ENCODE measurements around the gene DBH.

The DBH gene

GRCh38 chr9:133665535-133665934 is 29.4 kb downstream of the DBH start:
- H3K4me3 ChIP-seq: no peak overlapping the region
- no peaks in the 10 kb centered on the region for H3K9me3 ChIP-seq (ENCODE audit: low read depth, low read length)
- H3K36me3 ChIP-seq (ENCODE audit: insufficient read depth, low read length): no peaks in the 10 kb centered on the region
- DNase-seq (ENCODE audit: low read depth, low spot score): no peak
- no peak overlapping the region for H3K27ac ChIP-seq
- TF ChIP-seq EZH2 (IDR thresholded peaks at IDR 0.05) (no peak), FOXP2 (optimal IDR thresholded peaks at IDR 0.05; ENCODE audit: control extremely low read depth, extremely low read length, insufficient read depth) (no peak)
- no peak overlapping the region for H3K9ac ChIP-seq (ENCODE audit: insufficient read length)

- no peak overlapping the region for H3K9ac ChIP-seq (ENCODE audit: insufficient read length)
- H3K4me3 ChIP-seq: no peak overlapping the region
- no peaks in the 10 kb centered on the region for H3K36me3 ChIP-seq (ENCODE audit: insufficient read depth, low read length)
- no peak overlapping the region for H3K27ac ChIP-seq
- TF ChIP-seq EZH2 (IDR thresholded peaks at IDR 0.05) (no peak), POLR2AphosphoS5 (IDR thresholded peaks at IDR 0.05; ENCODE audit: borderline replicate concordance, low read depth, low read length) (no peak), FOXP2 (optimal IDR thresholded peaks at IDR 0.05; ENCODE audit: control extremely low read depth, extremely low read length, insufficient read depth) (no peak)
- DNase-seq (ENCODE audit: low read depth, low spot score): no peak
- no peaks in the 10 kb centered on the region for H3K9me3 ChIP-seq (ENCODE audit: low read depth, low read length)
Observed at GRCh38 chr9:133666387-133666786, 30.2 kb downstream of the DBH start.

DNA sequence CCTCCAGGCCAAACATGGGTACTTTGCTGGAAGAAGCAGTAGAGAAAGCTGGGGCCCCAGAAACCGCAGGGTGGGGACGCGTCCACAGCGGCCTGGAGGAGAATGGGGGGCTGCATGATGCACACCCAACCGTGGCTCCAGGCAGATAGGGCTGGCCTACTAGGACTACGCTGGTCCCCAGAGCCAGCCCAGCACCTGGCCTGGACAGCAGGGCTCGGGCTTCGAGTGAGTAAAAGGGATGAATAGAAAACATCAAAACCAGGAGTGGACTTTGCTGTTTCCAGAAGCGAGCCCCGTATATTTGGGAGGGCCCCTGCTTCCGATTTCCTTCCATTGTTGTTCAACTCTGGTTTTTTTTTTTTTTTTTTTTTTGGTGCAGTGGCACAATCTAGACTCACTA is 30.7 kb downstream of the DBH start:
- H3K9me3 ChIP-seq (ENCODE audit: low read depth, low read length): no peaks in the 10 kb centered on the region
- H3K4me3 ChIP-seq: no peak overlapping the region
- H3K9ac ChIP-seq (ENCODE audit: insufficient read length): no peak overlapping the region
- no peaks in the 10 kb centered on the region for H3K36me3 ChIP-seq (ENCODE audit: insufficient read depth, low read length)
- no peak for DNase-seq (ENCODE audit: low read depth, low spot score)
- TF ChIP-seq POLR2AphosphoS5 (IDR thresholded peaks at IDR 0.05; ENCODE audit: borderline replicate concordance, low read depth, low read length) (no peak), EZH2 (IDR thresholded peaks at IDR 0.05) (no peak), FOXP2 (optimal IDR thresholded peaks at IDR 0.05; ENCODE audit: control extremely low read depth, extremely low read length, insufficient read depth) (no peak)
- no peak overlapping the region for H3K27ac ChIP-seq

GRCh38 chr9:133667759-133668450 is 31.7 kb downstream of the DBH start:
- no peak for DNase-seq (ENCODE audit: low read depth, low spot score)
- Histone ChIP-seq H3K36me3 (ENCODE audit: insufficient read depth, low read length) (no peaks in the 10 kb centered on the region), H3K4me3 (no peak overlapping the region), H3K9me3 (ENCODE audit: low read depth, low read length) (no peaks in the 10 kb centered on the region), H3K27ac (no peak overlapping the region), H3K9ac (ENCODE audit: insufficient read length) (no peak overlapping the region)
- no peak for TF ChIP-seq POLR2AphosphoS5 (IDR thresholded peaks at IDR 0.05; ENCODE audit: borderline replicate concordance, low read depth, low read length)
- no peak for TF ChIP-seq FOXP2 (optimal IDR thresholded peaks at IDR 0.05; ENCODE audit: control extremely low read depth, extremely low read length, insufficient read depth)
- no peak for TF ChIP-seq EZH2 (IDR thresholded peaks at IDR 0.05)

DNA sequence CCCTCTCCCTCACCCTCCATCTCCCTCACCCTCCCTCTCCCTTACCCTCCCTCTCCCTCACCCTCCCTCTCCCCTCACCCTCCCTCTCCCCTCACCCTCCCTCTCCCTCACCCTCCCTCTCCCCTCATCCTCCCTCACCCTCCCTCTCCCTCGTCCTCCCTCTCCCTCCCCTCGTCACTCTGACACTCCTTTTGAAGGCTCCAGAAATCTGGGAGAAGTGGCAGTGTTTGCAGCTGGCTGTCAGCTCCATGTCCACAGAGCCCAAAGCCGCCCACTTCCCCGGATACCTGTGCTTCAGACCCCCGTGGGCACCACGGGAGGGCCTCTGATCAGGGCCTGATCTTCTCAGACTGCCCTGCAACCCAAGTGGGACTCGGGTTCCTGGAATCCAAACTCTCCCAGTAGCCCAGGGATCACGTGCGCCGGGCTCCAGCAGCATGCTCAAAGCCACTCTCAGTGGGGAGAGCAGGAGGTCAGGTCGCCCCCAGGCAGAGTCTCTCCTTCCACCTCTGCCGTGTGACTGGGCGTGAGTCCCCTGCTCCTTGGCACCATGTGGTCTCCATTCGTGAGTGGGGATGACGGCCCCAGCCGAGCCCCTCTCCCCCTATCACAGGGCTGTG is 33.1 kb downstream of the DBH start:
- Histone ChIP-seq H3K27ac (no peak overlapping the region), H3K4me3 (no peak overlapping the region), H3K9me3 (ENCODE audit: low read depth, low read length) (no peaks in the 10 kb centered on the region), H3K9ac (ENCODE audit: insufficient read length) (no peak overlapping the region), H3K36me3 (ENCODE audit: insufficient read depth, low read length) (no peaks in the 10 kb centered on the region)
- TF ChIP-seq FOXP2 (optimal IDR thresholded peaks at IDR 0.05; ENCODE audit: control extremely low read depth, extremely low read length, insufficient read depth) (no peak), EZH2 (IDR thresholded peaks at IDR 0.05) (no peak), POLR2AphosphoS5 (IDR thresholded peaks at IDR 0.05; ENCODE audit: borderline replicate concordance, low read depth, low read length) (no peak)
- no peak for DNase-seq (ENCODE audit: low read depth, low spot score)

DNA sequence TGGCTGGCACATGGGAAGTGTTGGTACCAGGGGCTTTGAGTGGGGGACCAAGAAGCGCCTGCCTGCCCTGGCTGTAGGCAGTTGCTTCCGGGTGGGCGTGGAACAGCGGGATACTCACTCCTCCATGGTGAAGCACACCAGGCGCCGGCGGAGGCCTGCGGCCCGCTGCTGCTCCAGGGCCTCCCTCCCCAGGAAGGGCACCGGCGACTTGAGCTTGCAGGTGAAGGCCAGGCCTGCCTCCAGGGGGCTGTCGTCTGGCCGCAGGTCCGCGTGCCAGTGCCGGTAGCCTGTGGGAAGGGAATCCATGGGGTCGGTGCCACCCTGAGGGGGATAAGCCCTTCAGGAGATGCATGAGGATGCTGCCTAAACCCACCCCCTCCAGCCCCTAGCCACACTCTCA is 34.3 kb downstream of the DBH start:
- Histone ChIP-seq H3K4me3 (no peak overlapping the region), H3K9ac (ENCODE audit: insufficient read length) (no peak overlapping the region), H3K9me3 (ENCODE audit: low read depth, low read length) (no peaks in the 10 kb centered on the region), H3K36me3 (ENCODE audit: insufficient read depth, low read length) (no peaks in the 10 kb centered on the region), H3K27ac (no peak overlapping the region)
- no peak for DNase-seq (ENCODE audit: low read depth, low spot score)
- TF ChIP-seq FOXP2 (optimal IDR thresholded peaks at IDR 0.05; ENCODE audit: control extremely low read depth, extremely low read length, insufficient read depth): no peak
- TF ChIP-seq POLR2AphosphoS5 (IDR thresholded peaks at IDR 0.05; ENCODE audit: borderline replicate concordance, low read depth, low read length): no peak
- TF ChIP-seq EZH2 (IDR thresholded peaks at IDR 0.05): no peak

DNA sequence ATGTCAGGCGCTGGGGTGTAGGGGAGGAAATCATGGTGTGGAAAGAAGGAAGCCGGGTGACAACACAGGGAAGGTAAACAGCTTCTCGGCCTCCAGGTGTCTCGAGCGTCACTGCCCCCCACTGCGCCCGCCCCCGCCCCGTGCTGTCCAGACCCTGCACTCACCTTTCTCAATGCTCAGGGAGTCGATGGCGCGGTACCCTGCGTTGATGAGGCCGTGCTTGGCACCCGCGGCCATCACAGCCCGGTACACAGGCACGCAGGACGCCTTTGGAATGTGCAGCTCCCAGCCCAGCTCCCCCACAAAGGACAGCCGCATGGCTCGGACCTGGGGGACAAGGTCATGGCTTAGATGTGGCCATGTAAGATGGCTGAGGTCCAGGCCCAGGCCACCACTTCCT is 35.2 kb downstream of the DBH start:
- no peak overlapping the region for H3K4me3 ChIP-seq
- H3K36me3 ChIP-seq (ENCODE audit: insufficient read depth, low read length): no peaks in the 10 kb centered on the region
- TF ChIP-seq EZH2 (IDR thresholded peaks at IDR 0.05) (no peak), POLR2AphosphoS5 (IDR thresholded peaks at IDR 0.05; ENCODE audit: borderline replicate concordance, low read depth, low read length) (no peak), FOXP2 (optimal IDR thresholded peaks at IDR 0.05; ENCODE audit: control extremely low read depth, extremely low read length, insufficient read depth) (no peak)
- H3K27ac ChIP-seq: no peak overlapping the region
- DNase-seq (ENCODE audit: low read depth, low spot score): no peak
- H3K9me3 ChIP-seq (ENCODE audit: low read depth, low read length): no peaks in the 10 kb centered on the region
- no peak overlapping the region for H3K9ac ChIP-seq (ENCODE audit: insufficient read length)

DNA sequence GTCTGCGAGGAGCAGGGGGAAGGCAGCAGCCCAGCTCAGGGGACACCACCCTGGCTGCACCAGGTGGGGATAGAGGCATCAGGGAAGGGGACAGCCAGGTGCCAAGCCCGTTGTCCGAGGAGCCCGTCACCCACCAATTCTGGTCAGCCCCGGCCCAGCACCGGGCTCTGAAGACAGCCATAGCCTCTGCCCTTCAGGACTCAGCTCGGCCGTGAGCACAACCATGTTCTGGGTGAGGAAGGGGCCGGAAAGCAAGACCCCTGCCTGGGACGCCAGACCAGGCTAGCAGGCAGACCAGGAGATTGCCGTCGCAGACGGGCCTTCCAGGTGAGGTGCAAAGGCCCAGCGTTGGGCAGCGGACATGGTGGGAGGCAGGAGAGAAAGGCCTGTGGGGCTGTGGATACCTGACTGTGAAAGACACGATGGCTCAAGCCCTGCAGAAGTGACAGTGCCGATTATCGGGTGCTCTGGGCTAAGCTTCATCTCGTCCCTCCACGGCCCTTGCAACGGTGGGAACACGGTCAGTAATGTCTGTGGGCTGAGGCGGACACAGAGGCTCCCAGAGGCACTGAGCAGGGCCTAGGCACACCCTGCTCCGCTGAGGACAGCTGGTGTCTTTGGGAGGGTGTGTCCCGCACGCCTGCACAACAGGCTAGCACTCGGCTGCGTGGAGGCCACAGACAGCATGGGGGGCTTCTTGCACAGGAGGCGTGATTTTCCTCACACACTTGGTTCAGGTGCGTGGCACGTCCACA is 36.5 kb downstream of the DBH start:
- no peak for DNase-seq (ENCODE audit: low read depth, low spot score)
- TF ChIP-seq FOXP2 (optimal IDR thresholded peaks at IDR 0.05; ENCODE audit: control extremely low read depth, extremely low read length, insufficient read depth) (no peak), POLR2AphosphoS5 (IDR thresholded peaks at IDR 0.05; ENCODE audit: borderline replicate concordance, low read depth, low read length) (no peak), EZH2 (IDR thresholded peaks at IDR 0.05) (no peak)
- H3K9ac ChIP-seq (ENCODE audit: insufficient read length): no peak overlapping the region
- H3K27ac ChIP-seq: no peak overlapping the region
- no peaks in the 10 kb centered on the region for H3K9me3 ChIP-seq (ENCODE audit: low read depth, low read length)
- no peaks in the 10 kb centered on the region for H3K36me3 ChIP-seq (ENCODE audit: insufficient read depth, low read length)
- H3K4me3 ChIP-seq: no peak overlapping the region

All from SK-N-MC (cell line).